Measurements from ENCODE around the gene NOD2.

DNA sequence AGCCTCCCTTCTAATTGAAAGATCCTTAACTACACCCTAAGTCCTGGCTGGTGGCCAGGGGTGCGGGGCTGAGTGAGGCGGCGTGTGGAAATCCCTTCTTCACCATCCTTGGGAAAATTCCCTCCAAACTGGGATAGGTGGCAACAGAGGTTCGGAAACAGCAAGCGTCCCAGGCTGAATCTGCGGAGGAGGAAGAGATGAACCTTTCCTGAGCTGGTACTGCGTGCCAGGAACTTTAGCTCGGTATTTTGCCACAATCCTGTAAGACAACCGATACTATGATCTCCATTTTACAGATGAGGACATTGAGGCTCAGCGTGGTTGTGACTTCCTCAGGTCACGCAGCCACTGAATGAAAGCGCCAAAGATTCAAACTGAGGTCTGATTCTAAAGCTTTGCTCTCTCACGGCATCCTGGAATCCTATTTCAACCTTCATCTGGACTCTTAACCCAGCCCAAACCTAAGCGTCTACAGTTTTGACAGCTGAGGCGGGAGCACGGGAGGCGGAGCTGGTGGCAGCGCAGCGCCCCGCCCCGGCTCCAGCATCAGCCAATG is 47.9 kb downstream of the NOD2 start:
- TF ChIP-seq, protein P1, sequence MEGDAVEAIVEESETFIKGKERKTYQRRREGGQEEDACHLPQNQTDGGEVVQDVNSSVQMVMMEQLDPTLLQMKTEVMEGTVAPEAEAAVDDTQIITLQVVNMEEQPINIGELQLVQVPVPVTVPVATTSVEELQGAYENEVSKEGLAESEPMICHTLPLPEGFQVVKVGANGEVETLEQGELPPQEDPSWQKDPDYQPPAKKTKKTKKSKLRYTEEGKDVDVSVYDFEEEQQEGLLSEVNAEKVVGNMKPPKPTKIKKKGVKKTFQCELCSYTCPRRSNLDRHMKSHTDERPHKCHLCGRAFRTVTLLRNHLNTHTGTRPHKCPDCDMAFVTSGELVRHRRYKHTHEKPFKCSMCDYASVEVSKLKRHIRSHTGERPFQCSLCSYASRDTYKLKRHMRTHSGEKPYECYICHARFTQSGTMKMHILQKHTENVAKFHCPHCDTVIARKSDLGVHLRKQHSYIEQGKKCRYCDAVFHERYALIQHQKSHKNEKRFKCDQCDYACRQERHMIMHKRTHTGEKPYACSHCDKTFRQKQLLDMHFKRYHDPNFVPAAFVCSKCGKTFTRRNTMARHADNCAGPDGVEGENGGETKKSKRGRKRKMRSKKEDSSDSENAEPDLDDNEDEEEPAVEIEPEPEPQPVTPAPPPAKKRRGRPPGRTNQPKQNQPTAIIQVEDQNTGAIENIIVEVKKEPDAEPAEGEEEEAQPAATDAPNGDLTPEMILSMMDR (IDR thresholded peaks at IDR 0.05): no peak
- TF ChIP-seq POLR2AphosphoS5 (IDR thresholded peaks at IDR 0.05; ENCODE audit: insufficient read depth in 1 of 2, low read depth in 1 of 2): no peak
